H9 (cell line): Measurements from ENCODE around the gene RAB33A. TPM values are rescaled to one million over a fixed set of nuclear protein-coding genes. Genes with fewer than 3 reads are reported as not detected.

Experiments
- DNase-seq: peaks from one replicate; pipeline ENCODE4 v3.0.0-alpha.2; 2017
- H2AFZ ChIP-seq: one replicate; pipeline ENCODE4 v1.6.1; 2013; ENCODE audit warnings: mild to moderate bottlenecking, low read length, control low read depth, moderate library complexity
- H2AK5ac ChIP-seq: 2 replicates; pipeline ENCODE4 v1.6.1; 2013; ENCODE audit warnings: low read length, control low read depth, mixed read lengths; ENCODE audit not compliant: insufficient read length
- H2BK120ac ChIP-seq: one replicate; pipeline ENCODE4 v1.6.1; 2013; ENCODE audit warnings: low read depth, mild to moderate bottlenecking, low read length, control low read depth, inconsistent platforms; ENCODE audit not compliant: poor library complexity, severe bottlenecking
- H2BK12ac ChIP-seq: 2 replicates; pipeline ENCODE4 v1.6.1; 2013; ENCODE audit warnings: low read length, control low read depth, mixed read lengths, low read depth; ENCODE audit not compliant: insufficient read length
- H2BK15ac ChIP-seq: 2 replicates; pipeline ENCODE4 v1.6.1; 2013; ENCODE audit warnings: low read depth, low read length, control low read depth
- H2BK20ac ChIP-seq: one replicate; pipeline ENCODE4 v1.6.1; 2013; ENCODE audit warnings: low read depth, mild to moderate bottlenecking, low read length, control low read depth, inconsistent platforms; ENCODE audit not compliant: poor library complexity, severe bottlenecking
- H2BK5ac ChIP-seq: 2 replicates; pipeline ENCODE4 v1.6.1; 2013; ENCODE audit warnings: low read length, control low read depth, mixed read lengths; ENCODE audit not compliant: insufficient read length
- H3K14ac ChIP-seq: 2 replicates; pipeline ENCODE4 v1.6.1; 2013; ENCODE audit warnings: low read length, control low read depth; ENCODE audit not compliant: insufficient read depth
- H3K18ac ChIP-seq: 2 replicates; pipeline ENCODE4 v1.6.1; 2013; ENCODE audit warnings: low read depth, mild to moderate bottlenecking, mixed read lengths, low read length, control low read depth; ENCODE audit not compliant: insufficient read length
- H3K23ac ChIP-seq: 2 replicates; pipeline ENCODE4 v1.6.1; 2013; ENCODE audit warnings: low read length, control low read depth, mixed read lengths, low read depth; ENCODE audit not compliant: insufficient read length
- H3K23me2 ChIP-seq: 2 replicates; pipeline ENCODE4 v1.6.1; 2013; ENCODE audit warnings: low read depth, mild to moderate bottlenecking, mixed read lengths, low read length, control low read depth; ENCODE audit not compliant: insufficient read length, poor library complexity, severe bottlenecking
- H3K27ac ChIP-seq: 2 replicates; pipeline ENCODE4 v1.5.1; 2013; ENCODE audit warnings: low read length, control low read depth, mixed read lengths, low read depth; ENCODE audit not compliant: insufficient read length
- H3K27me3 ChIP-seq: 2 replicates; pipeline ENCODE4 v1.6.1; 2013; ENCODE audit warnings: low read length, control low read depth, inconsistent platforms; ENCODE audit not compliant: insufficient read depth
- H3K4ac ChIP-seq: 2 replicates; pipeline ENCODE4 v1.6.1; 2013; ENCODE audit warnings: low read depth, mild to moderate bottlenecking, control low read depth, inconsistent platforms, low read length, moderate library complexity
- H3K4me1 ChIP-seq: 2 replicates; pipeline ENCODE4 v1.6.1; 2013; ENCODE audit warnings: low read length, control low read depth, inconsistent platforms; ENCODE audit not compliant: insufficient read depth
- H3K4me2 ChIP-seq: 2 replicates; pipeline ENCODE4 v1.6.1; 2013; ENCODE audit warnings: low read length, control low read depth, mixed read lengths; ENCODE audit not compliant: insufficient read length, insufficient read depth
- H3K56ac ChIP-seq: 2 replicates; pipeline ENCODE4 v1.6.1; 2013; ENCODE audit warnings: low read depth, mild to moderate bottlenecking, mixed read lengths, low read length, control low read depth; ENCODE audit not compliant: insufficient read length
- H3K79me1 ChIP-seq: 2 replicates; pipeline ENCODE4 v1.6.1; 2013; ENCODE audit warnings: low read depth, mild to moderate bottlenecking, moderate library complexity, low read length, control low read depth, inconsistent platforms; ENCODE audit not compliant: insufficient read depth, poor library complexity, severe bottlenecking
- H3K79me2 ChIP-seq: 2 replicates; pipeline ENCODE4 v1.6.1; 2013; ENCODE audit warnings: low read length, control low read depth, inconsistent platforms; ENCODE audit not compliant: insufficient read depth
- H3K9ac ChIP-seq: 2 replicates; pipeline ENCODE4 v1.6.1; 2013; ENCODE audit warnings: low read length, control low read depth, mixed read lengths; ENCODE audit not compliant: insufficient read length; ENCODE audit errors: extremely low read depth
- H3K9me3 ChIP-seq: one replicate; pipeline ENCODE4 v1.6.1; 2013; ENCODE audit warnings: low read depth, low read length, inconsistent platforms; ENCODE audit not compliant: control insufficient read depth
- H3T11ph ChIP-seq: one replicate; pipeline ENCODE4 v1.6.1; 2013; ENCODE audit warnings: mild to moderate bottlenecking, low read length, control low read depth, inconsistent platforms
- H4K20me1 ChIP-seq: one replicate; pipeline ENCODE4 v1.6.1; 2013; ENCODE audit not compliant: control insufficient read depth, insufficient read length, insufficient read depth
- H4K5ac ChIP-seq: 2 replicates; pipeline ENCODE4 v1.6.1; 2013; ENCODE audit warnings: low read depth, mild to moderate bottlenecking, mixed read lengths, low read length, control low read depth; ENCODE audit not compliant: insufficient read length
- H4K8ac ChIP-seq: replicated peaks from 2 replicates; pipeline ENCODE4 v1.6.1; 2013; ENCODE audit warnings: low read length, control low read depth, mixed read lengths, low read depth; ENCODE audit not compliant: insufficient read length
- H4K91ac ChIP-seq: 2 replicates; pipeline ENCODE4 v1.6.1; 2013; ENCODE audit warnings: low read depth, mild to moderate bottlenecking, moderate library complexity, mixed read lengths, low read length, control low read depth; ENCODE audit not compliant: insufficient read length
- H3K27ac Mint-ChIP-seq, 3 experiments: 2 replicates in 2 of 3; 3 replicates in 1 of 3; pipeline ENCODE4 v1.8.0; 2020 to 2021; ENCODE audit warnings: mixed read lengths in 3 of 3, mild to moderate bottlenecking in 1 of 3, moderate library complexity in 1 of 3
- H3K27me3 Mint-ChIP-seq: 2 replicates; pipeline ENCODE4 v1.8.0; 2021; ENCODE audit warnings: low read depth, mild to moderate bottlenecking, moderate library complexity, mixed read lengths
- H3K36me3 Mint-ChIP-seq, 3 experiments: 2 replicates in 2 of 3; 3 replicates in 1 of 3; pipeline ENCODE4 v1.8.0; 2020 to 2021; ENCODE audit warnings: low read depth in 3 of 3, mixed read lengths in 3 of 3; ENCODE audit not compliant: insufficient read depth in 1 of 3
- H3K4me1 Mint-ChIP-seq, 2 experiments: 2 replicates each; pipeline ENCODE4 v1.8.0; 2020; ENCODE audit warnings: mixed read lengths in 2 of 2
- H3K4me3 Mint-ChIP-seq, 2 experiments: 2 replicates in 1 of 2; 3 replicates in 1 of 2; pipeline ENCODE4 v1.8.0; 2020 to 2021; ENCODE audit warnings: mild to moderate bottlenecking in 2 of 2, mixed read lengths in 2 of 2, moderate library complexity in 1 of 2
- H3K9me3 Mint-ChIP-seq, 2 experiments: 2 replicates in 1 of 2; 3 replicates in 1 of 2; pipeline ENCODE4 v1.8.0; 2020; ENCODE audit warnings: mild to moderate bottlenecking in 2 of 2, mixed read lengths in 2 of 2, moderate library complexity in 1 of 2
- CTCF ChIP-seq: fragments of 200-600 bp; sonication (generic); conservative IDR thresholded peaks from 3 replicates; pipeline ENCODE4 v1.8.0; 2021; ENCODE audit warnings: antibody characterized with exemption, mild to moderate bottlenecking
- WGBS: extraction: QIAGEN DNeasy Blood & Tissue Kit; methylation state at CpG from one replicate; pipeline ENCODE4 v1.1.7; 2013; ENCODE audit warnings: missing lambda C conversion rate, low lambda C conversion rate, mixed read lengths; ENCODE audit not compliant: insufficient read length; ENCODE audit errors: extremely low coverage; 5-methylcytosine and 5-hydroxymethylcytosine counted together
- total RNA-seq: library from RNA; stranded (reverse); gene quantifications from 2 replicates; pipeline ENCODE4 v1.2.1, GENCODE V29; 2021

The RAB33A gene
- total RNA-seq, 1 experiment from 2014 or later, result 0.59 TPM

GRCh38 chrX:130124577-130124976, 47.2 kb upstream of the RAB33A start:
- peaks cover 0 to 72% of the 10 kb centered on the region in 2 experiments; a peak in 2 of 5 replicates for H3K9me3 Mint-ChIP-seq
- no peaks in the 10 kb centered on the region for H4K20me1 ChIP-seq
- WGBS, result no CpG with 5 or more reads among the region's 4 CpGs
- no peak overlapping the region for H3K23ac ChIP-seq
- no peaks in the 10 kb centered on the region for H3K79me2 ChIP-seq
- H3K4me3 Mint-ChIP-seq, result no peak overlapping the region
- H3K23me2 ChIP-seq, result peaks cover 3% of the 10 kb centered on the region
- no peaks in the 10 kb centered on the region for H3K4me1 ChIP-seq
- H3K4me1 Mint-ChIP-seq, result peaks cover 3 to 5% of the 10 kb centered on the region in 2 experiments; a peak in 3 of 4 replicates
- no peak overlapping the region for H2AFZ ChIP-seq
- H2BK120ac ChIP-seq, result no peak overlapping the region
- H2BK5ac ChIP-seq, result no peak overlapping the region
- H3K36me3 Mint-ChIP-seq, result peaks cover 16 to 28% (median 22%) of the 10 kb centered on the region in 3 experiments; a peak in 6 of 7 replicates
- no peak overlapping the region for H4K91ac ChIP-seq
- no peak overlapping the region for H2BK12ac ChIP-seq
- H2BK20ac ChIP-seq, result no peak overlapping the region
- H3K14ac ChIP-seq, result no peak overlapping the region
- no peak overlapping the region for H3K18ac ChIP-seq
- no peak overlapping the region for H3K56ac ChIP-seq
- H3T11ph ChIP-seq, result no peak overlapping the region
- no peak overlapping the region for H3K9ac ChIP-seq
- H3K27me3 ChIP-seq, result no peaks in the 10 kb centered on the region
- H3K4ac ChIP-seq, result no peak overlapping the region
- no peak overlapping the region for H2AK5ac ChIP-seq
- H4K8ac ChIP-seq, result no peak overlapping the region
- H3K79me1 ChIP-seq, result no peaks in the 10 kb centered on the region
- H3K27me3 Mint-ChIP-seq, result peaks cover 18% of the 10 kb centered on the region
- TF ChIP-seq CTCF, result no peak; the same call in 2 of the 3 replicates
- no peak overlapping the region for H4K5ac ChIP-seq
- no peak for DNase-seq
- H3K4me2 ChIP-seq, result no peak overlapping the region
- no peak overlapping the region for H2BK15ac ChIP-seq
- H3K9me3 ChIP-seq, result peaks cover 18% of the 10 kb centered on the region
- H3K27ac ChIP-seq, result no peak overlapping the region
- no peak overlapping the region; a peak in 1 of 7 replicates for H3K27ac Mint-ChIP-seq
